ENCODE data around the gene GBP6.

GBP6 gene

GRCh38 chr1:89354205-89354604 lies 9.7 kb upstream of the GBP6 start:
- Histone ChIP-seq H3K9me3 (no peaks in the 10 kb centered on the region), H3K36me3 (no peaks in the 10 kb centered on the region), H3K27me3 (no peaks in the 10 kb centered on the region), H3K4me1 (no peaks in the 10 kb centered on the region), H3K4me3 (ENCODE audit: low read depth, low read length) (no peak overlapping the region)
- TF ChIP-seq CTCF (IDR thresholded peaks at IDR 0.05; ENCODE audit: low read depth, low read length) = no peak
- DNase-seq = no peak

DNA sequence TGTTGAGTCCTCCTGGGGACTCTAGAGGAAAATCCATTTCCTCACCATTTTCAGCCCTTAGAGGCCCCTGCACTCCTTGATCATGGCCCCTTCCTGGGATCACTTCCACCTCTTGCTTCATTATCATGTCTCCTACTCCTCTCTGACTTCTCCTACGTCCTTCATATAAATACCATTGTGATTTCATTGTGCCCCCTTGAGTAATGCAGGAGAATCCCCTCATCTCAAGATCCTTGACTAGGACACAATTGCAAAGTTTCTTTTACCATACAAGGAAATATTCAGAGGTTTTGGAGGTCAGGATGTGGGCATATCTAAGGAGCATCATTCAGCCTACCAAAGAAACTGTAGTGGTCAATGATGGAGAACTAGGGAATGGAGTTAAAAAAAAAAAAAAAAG lies 8.8 kb upstream of the GBP6 start:
- TF ChIP-seq CTCF (IDR thresholded peaks at IDR 0.05; ENCODE audit: low read depth, low read length) = no peak
- Histone ChIP-seq H3K4me1 (no peaks in the 10 kb centered on the region), H3K27me3 (no peaks in the 10 kb centered on the region), H3K9me3 (no peaks in the 10 kb centered on the region), H3K4me3 (ENCODE audit: low read depth, low read length) (no peak overlapping the region), H3K36me3 (no peaks in the 10 kb centered on the region)
- no peak for DNase-seq

GRCh38 chr1:89356658-89357400 lies 7.0 kb upstream of the GBP6 start:
- Histone ChIP-seq H3K4me3 (ENCODE audit: low read depth, low read length) (no peak overlapping the region), H3K27me3 (no peaks in the 10 kb centered on the region), H3K9me3 (no peaks in the 10 kb centered on the region), H3K4me1 (no peaks in the 10 kb centered on the region), H3K36me3 (no peaks in the 10 kb centered on the region)
- no peak for DNase-seq
- no peak for TF ChIP-seq CTCF (IDR thresholded peaks at IDR 0.05; ENCODE audit: low read depth, low read length)

GRCh38 chr1:89358287-89358893 lies 5.5 kb upstream of the GBP6 start:
- peak; percentile 63 for DNase-seq
- no peaks in the 10 kb centered on the region for H3K36me3 ChIP-seq
- TF ChIP-seq CTCF (IDR thresholded peaks at IDR 0.05; ENCODE audit: low read depth, low read length) = peak; percentile 68
- no peak overlapping the region for H3K4me3 ChIP-seq (ENCODE audit: low read depth, low read length)
- no peaks in the 10 kb centered on the region for H3K4me1 ChIP-seq
- H3K27me3 ChIP-seq = no peaks in the 10 kb centered on the region
- H3K9me3 ChIP-seq = no peaks in the 10 kb centered on the region

DNA sequence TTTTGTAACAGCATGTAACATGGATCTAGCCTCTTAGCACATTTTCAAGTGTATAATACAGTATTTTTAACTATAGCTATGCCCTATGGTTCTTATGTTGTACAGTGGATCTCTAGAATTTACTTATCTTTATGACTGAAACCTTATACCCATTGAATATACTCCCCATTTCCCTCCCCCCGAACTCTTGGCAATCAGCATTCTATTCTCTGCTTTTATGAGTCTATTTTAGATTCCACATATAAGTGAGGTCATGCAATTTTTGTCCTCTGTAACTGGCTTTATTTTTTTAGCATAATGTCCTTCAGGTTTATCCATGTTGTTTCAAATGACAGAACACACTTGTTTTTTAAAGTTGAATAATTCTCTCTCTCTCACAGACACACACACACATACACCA lies 3.1 kb upstream of the GBP6 start:
- no peak for TF ChIP-seq CTCF (IDR thresholded peaks at IDR 0.05; ENCODE audit: low read depth, low read length)
- no peak for DNase-seq

DNA sequence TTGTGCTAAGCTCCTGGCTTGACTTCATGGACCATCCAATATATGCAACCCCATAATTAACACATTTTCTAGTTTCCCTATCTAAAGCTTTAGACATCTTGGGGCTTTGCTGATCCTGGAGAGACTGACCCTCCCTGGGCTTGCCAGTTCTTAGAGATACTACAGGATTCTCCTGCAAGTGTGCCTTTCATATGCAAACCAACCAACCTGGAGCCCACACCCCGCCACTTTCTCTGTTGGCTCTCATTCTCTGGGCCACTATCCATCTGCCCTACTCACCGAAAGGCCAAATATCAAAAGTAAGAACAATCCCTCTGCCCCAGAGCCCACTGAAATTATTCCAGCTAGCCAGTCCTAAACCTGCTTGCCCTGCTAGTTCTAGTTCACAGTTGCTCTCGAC lies 2.2 kb upstream of the GBP6 start:
- no peaks in the 10 kb centered on the region for H3K4me1 ChIP-seq
- H3K9me3 ChIP-seq = no peaks in the 10 kb centered on the region
- H3K36me3 ChIP-seq = no peaks in the 10 kb centered on the region
- H3K27me3 ChIP-seq = no peaks in the 10 kb centered on the region
- DNase-seq = no peak
- no peak overlapping the region for H3K4me3 ChIP-seq (ENCODE audit: low read depth, low read length)
- no peak for TF ChIP-seq CTCF (IDR thresholded peaks at IDR 0.05; ENCODE audit: low read depth, low read length)

More for the DNA sequence above, 3.1 kb upstream of the GBP6 start:
- no peaks in the 10 kb centered on the region for H3K36me3 ChIP-seq
- H3K4me3 ChIP-seq (ENCODE audit: low read depth, low read length) = no peak overlapping the region
- H3K27me3 ChIP-seq = no peaks in the 10 kb centered on the region
- H3K9me3 ChIP-seq = no peaks in the 10 kb centered on the region
- no peaks in the 10 kb centered on the region for H3K4me1 ChIP-seq
